Endothelial cell of umbilical vein (primary cell): ENCODE measurements around the gene IWS1. TPM values are rescaled to one million over a fixed set of nuclear protein-coding genes. Genes with fewer than 3 reads are reported as not detected.

ENCODE experiments used
- BruUV-seq: library from RNA; stranded (reverse); fragments of 400-500 nt; replicated peaks from 2 replicates; lab custom pipeline; 2021; lab: Mats Ljungman, UMichigan
- CTCF ChIA-PET: fragments of 300-600, 350-600 bp; sonication (Branson Sonifier 250); formaldehyde crosslinking; loops from one replicate; lab custom pipeline; 2021; ENCODE audit warnings: antibody characterized with exemption, inconsistent platforms; lab: Charles Lee
- POLR2A ChIA-PET: fragments of 300-600, 350-600 bp; sonication (Branson Sonifier 250); formaldehyde crosslinking; loops from one replicate; lab custom pipeline; 2021; ENCODE audit warnings: antibody characterized with exemption, inconsistent platforms; lab: Charles Lee
- DNase-seq: peaks from one replicate; pipeline ENCODE4 v3.0.0-alpha.2; 2011; ENCODE audit warnings: low read depth, low spot score
- FAIRE-seq: peaks from 2 replicates; lab custom pipeline; 2011; peaks lifted over from hg19 to GRCh38; lab: Jason Lieb, UNC
- H2AFZ ChIP-seq: 2 replicates; pipeline ENCODE4 v1.6.0; 2012; ENCODE audit warnings: low read depth, low read length, control low read depth, inconsistent platforms
- H3K27ac ChIP-seq: 2 replicates; pipeline ENCODE4 v1.5.1; 2011; ENCODE audit warnings: low read depth, mild to moderate bottlenecking, control low read depth, low read length, moderate library complexity; ENCODE audit not compliant: insufficient read depth
- H3K27me3 ChIP-seq, 2 experiments: 2 replicates each; pipeline versions ENCODE4 v1.6.0 to v1.6.1; 2011; ENCODE audit warnings: low read length in 2 of 2, mixed read lengths in 1 of 2; ENCODE audit not compliant: control insufficient read depth in 2 of 2, insufficient read depth in 2 of 2
- H3K36me3 ChIP-seq, 2 experiments: 2 replicates in 1 of 2; 3 replicates in 1 of 2; pipeline ENCODE4 v1.5.1; 2011; ENCODE audit warnings: low read length in 2 of 2, mild to moderate bottlenecking in 1 of 2, moderate library complexity in 1 of 2; ENCODE audit not compliant: control insufficient read depth in 2 of 2, insufficient read depth in 2 of 2; ENCODE audit errors: extremely low read depth in 1 of 2
- H3K4me1 ChIP-seq: 3 replicates; pipeline ENCODE4 v1.5.1; 2011; ENCODE audit warnings: mild to moderate bottlenecking, low read length; ENCODE audit not compliant: control insufficient read depth, insufficient read depth; ENCODE audit errors: extremely low read depth
- H3K4me2 ChIP-seq: 2 replicates; pipeline ENCODE4 v1.6.1; 2011; ENCODE audit warnings: low read length, control low read depth, mixed read lengths; ENCODE audit not compliant: insufficient read depth
- H3K4me3 ChIP-seq, 3 experiments: fragments of 200-600 bp in 1 of 3; sonication (generic), shearing (Covaris generic) in 1 of 3; replicated peaks in 1 of 3; 2 replicates each; pipeline ENCODE4 v1.5.1; 2011 to 2016; ENCODE audit warnings: control low read depth in 3 of 3, low read length in 3 of 3, mild to moderate bottlenecking in 2 of 3, inconsistent platforms in 1 of 3, low read depth in 1 of 3, moderate library complexity in 1 of 3; ENCODE audit not compliant: insufficient read depth in 1 of 3
- H3K79me2 ChIP-seq: 2 replicates; pipeline ENCODE4 v1.6.0; 2012; ENCODE audit warnings: low read length, inconsistent platforms; ENCODE audit not compliant: control insufficient read depth, insufficient read depth
- H3K9ac ChIP-seq: replicated peaks from 2 replicates; pipeline ENCODE3; 2011; ENCODE audit warnings: low read length, control low read depth; ENCODE audit not compliant: insufficient read depth; ENCODE audit errors: extremely low read depth
- H3K9me1 ChIP-seq: replicated peaks from 3 replicates; pipeline ENCODE4 v1.6.0; 2011; ENCODE audit warnings: mild to moderate bottlenecking, low read length; ENCODE audit not compliant: control insufficient read depth, insufficient read depth; ENCODE audit errors: extremely low read depth
- H3K9me3 ChIP-seq: replicated peaks from 2 replicates; pipeline ENCODE4 v1.5.1; 2012; ENCODE audit warnings: low read length, inconsistent platforms; ENCODE audit not compliant: control insufficient read depth, insufficient read depth
- H4K20me1 ChIP-seq: replicated peaks from 2 replicates; pipeline ENCODE3; 2011; ENCODE audit warnings: mild to moderate bottlenecking, low read length; ENCODE audit not compliant: control insufficient read depth, insufficient read depth; ENCODE audit errors: extremely low read depth
- CTCF ChIP-seq, 2 donors: IDR thresholded peaks; 1 replicate in 1 of 2; 2 replicates in 1 of 2; pipeline ENCODE4 v1.5.1; 2011; ENCODE audit warnings: low read length in 2 of 2, mild to moderate bottlenecking in 2 of 2, moderate library complexity in 2 of 2, control low read depth in 1 of 2, inconsistent platforms in 1 of 2, low read depth in 1 of 2; ENCODE audit not compliant: insufficient read depth in 1 of 2; ENCODE audit errors: extremely low read depth in 1 of 2
- EZH2 ChIP-seq: IDR thresholded peaks from 2 replicates; pipeline ENCODE4 v1.6.1; 2012; ENCODE audit warnings: borderline replicate concordance, low read depth, mild to moderate bottlenecking, moderate library complexity, low read length, inconsistent platforms; ENCODE audit not compliant: severe bottlenecking
- FOS ChIP-seq: IDR thresholded peaks from 2 replicates; pipeline ENCODE4 v1.6.1; 2011; ENCODE audit warnings: mild to moderate bottlenecking, low read length, moderate library complexity, borderline replicate concordance; ENCODE audit not compliant: insufficient read depth
- GATA2 ChIP-seq: IDR thresholded peaks from 2 replicates; pipeline ENCODE4 v1.7.0; 2011; ENCODE audit warnings: low read depth, mild to moderate bottlenecking, moderate library complexity, mixed read lengths, low read length; ENCODE audit not compliant: insufficient read length, insufficient read depth
- JUN ChIP-seq: IDR thresholded peaks from 2 replicates; pipeline ENCODE4 v1.6.1; 2011; ENCODE audit warnings: borderline replicate concordance, low read depth; ENCODE audit not compliant: insufficient read length, insufficient read depth
- MAX ChIP-seq: IDR thresholded peaks from 2 replicates; pipeline ENCODE4 v1.6.1; 2011; ENCODE audit not compliant: insufficient read depth, insufficient read length
- MYC ChIP-seq: IDR thresholded peaks from one replicate; pipeline ENCODE4 v1.6.1; 2011; ENCODE audit warnings: mild to moderate bottlenecking, low read depth, low read length
- POLR2A ChIP-seq: IDR thresholded peaks from 2 replicates; pipeline ENCODE4 v1.6.1; 2012; ENCODE audit warnings: low read depth, mild to moderate bottlenecking, control low read depth, low read length
- POLR2AphosphoS5 ChIP-seq: IDR thresholded peaks from 2 replicates; pipeline ENCODE4 v1.6.1; 2012; ENCODE audit warnings: low read depth, mild to moderate bottlenecking, control low read depth, low read length, moderate library complexity; ENCODE audit not compliant: insufficient read depth
- dilution Hi-C: fragments of 300-500 bp; cut with MboI; formaldehyde crosslinking; loops from one replicate; pipeline ENCODE4 v1.15.0; 2019; ENCODE audit warnings: low sequenced_read_pairs; ENCODE audit not compliant: extremely low pct_ligation_motif_present
- intact Hi-C: fragments of 100-400 bp; cut with micrococcal nuclease; formaldehyde crosslinking; loops from one replicate; pipeline ENCODE4 v1.10.0; 2022
- polyA plus RNA-seq, 4 experiments: library from polyadenylated mRNA; depleted of rRNA in 3 of 4; stranded (reverse) in 3 of 4; unstranded in 1 of 4; fragments of >200 nt; gene quantifications; 2 replicates each; pipeline versions ENCODE4 v1.2.1 to v1.2.3, GENCODE V29; 2011 to 2012; ENCODE audit warnings: missing spikeins in 1 of 4
- total RNA-seq: library from RNA; stranded (reverse); gene quantifications from 2 replicates; pipeline ENCODE4 v1.2.3, GENCODE V29; 2021

The IWS1 gene
- total and polyA plus RNA-seq, 2 donors (not counting 3 experiments of a cell fraction or from before 2014, with no cell fraction given): 14.7 to 51.0 TPM

GRCh38 chr2:127503491-127503890 lies 22.8 kb downstream of the IWS1 start:
- H2AFZ ChIP-seq: no peak overlapping the region
- H3K36me3 ChIP-seq: peaks cover 11 to 26% of the 10 kb centered on the region in 2 experiments
- H3K27ac ChIP-seq: no peak overlapping the region
- intact Hi-C loops: no loop called here
- H3K9me3 ChIP-seq: no peaks in the 10 kb centered on the region
- POLR2A ChIA-PET: no interaction called here
- H3K9me1 ChIP-seq: no peaks in the 10 kb centered on the region
- TF ChIP-seq MYC: no peak
- TF ChIP-seq CTCF (IDR thresholded peaks at IDR 0.05; ENCODE audit: extremely low read depth in 1 of 2, insufficient read depth in 1 of 2, low read depth in 1 of 2, low read length in 2 of 2): no peak
- no peak for TF ChIP-seq GATA2
- TF ChIP-seq FOS: no peak
- no peak for TF ChIP-seq MAX
- TF ChIP-seq POLR2AphosphoS5: no peak
- TF ChIP-seq JUN: no peak
- no peak for TF ChIP-seq POLR2A
- TF ChIP-seq EZH2: no peak
- BruUV-seq: no TSS peak
- CTCF ChIA-PET: interaction anchor here (1.7 kb wide), 1 partner anchor 192 kb away, joined by 5 read pairs; no protein-coding TSS in a partner anchor
- DNase-seq: no peak
- dilution Hi-C loops: no loop called here
- no peaks in the 10 kb centered on the region for H4K20me1 ChIP-seq
- H3K4me3 ChIP-seq: no peak overlapping the region
- peaks cover 13% of the 10 kb centered on the region for H3K4me1 ChIP-seq
- H3K27me3 ChIP-seq: no peaks in the 10 kb centered on the region
- H3K9ac ChIP-seq: no peak overlapping the region
- no peak for FAIRE-seq
- H3K4me2 ChIP-seq: no peak overlapping the region
- peaks cover 36% of the 10 kb centered on the region for H3K79me2 ChIP-seq
